Hepatocyte (in vitro differentiated cells): ENCODE results near the gene TGM2. TPM values are rescaled to one million over a fixed set of nuclear protein-coding genes. Genes with fewer than 3 reads are reported as not detected.

Experiments
- DNase-seq: peaks from one replicate; pipeline ENCODE4 v3.0.0-alpha.2; 2016; ENCODE audit warnings: low spot score
- H2AFZ ChIP-seq: fragments of 200-600 bp; sonication (generic); 2 replicates; pipeline ENCODE4 v1.6.0; 2016; ENCODE audit warnings: antibody characterized with exemption, mild to moderate bottlenecking
- H3K27ac ChIP-seq: fragments of 200-600 bp; sonication (generic); 2 replicates; pipeline ENCODE4 v1.5.1; 2016; ENCODE audit warnings: mild to moderate bottlenecking
- H3K27me3 ChIP-seq: fragments of 200-600 bp; sonication (generic); 2 replicates; pipeline ENCODE4 v1.6.1; 2016
- H3K36me3 ChIP-seq: fragments of 200-600 bp; sonication (generic); replicated peaks from 2 replicates; pipeline ENCODE4 v1.5.1; 2016; ENCODE audit warnings: low read depth; ENCODE audit not compliant: insufficient read depth
- H3K4me1 ChIP-seq: fragments of 200-600 bp; sonication (generic); 2 replicates; pipeline ENCODE4 v1.5.1; 2016; ENCODE audit warnings: mild to moderate bottlenecking, moderate library complexity; ENCODE audit not compliant: insufficient read depth
- H3K4me2 ChIP-seq: fragments of 200-600 bp; sonication (generic); 2 replicates; pipeline ENCODE4 v1.6.0; 2016
- H3K4me3 ChIP-seq: fragments of 200-600 bp; sonication (generic); 2 replicates; pipeline ENCODE4 v1.5.1; 2016; ENCODE audit warnings: mild to moderate bottlenecking
- H3K79me2 ChIP-seq: fragments of 200-600 bp; sonication (generic); 2 replicates; pipeline ENCODE4 v1.6.0; 2017; ENCODE audit warnings: mild to moderate bottlenecking
- H3K9me2 ChIP-seq: fragments of 200-600 bp; sonication (generic); replicated peaks from 2 replicates; pipeline ENCODE4 v1.6.0; 2017; ENCODE audit warnings: mild to moderate bottlenecking; ENCODE audit not compliant: insufficient read depth
- H3K9me3 ChIP-seq: fragments of 200-600 bp; sonication (generic); 2 replicates; pipeline ENCODE4 v1.5.1; 2016; ENCODE audit warnings: low read depth, mild to moderate bottlenecking
- H4K20me1 ChIP-seq: fragments of 200-600 bp; sonication (generic); 2 replicates; pipeline ENCODE4 v1.6.0; 2016; ENCODE audit warnings: mild to moderate bottlenecking; ENCODE audit not compliant: insufficient read depth, poor library complexity, severe bottlenecking
- CTCF ChIP-seq: fragments of 200-600 bp; sonication (generic); IDR thresholded peaks from 2 replicates; pipeline ENCODE4 v1.5.1; 2016; ENCODE audit warnings: antibody characterized with exemption, mild to moderate bottlenecking; ENCODE audit not compliant: poor library complexity
- EZH2 ChIP-seq: fragments of 200-600 bp; sonication (generic); IDR thresholded peaks from 2 replicates; pipeline ENCODE4 v1.6.1; 2016; ENCODE audit warnings: antibody characterized with exemption, mild to moderate bottlenecking, borderline replicate concordance
- EZH2phosphoT487 ChIP-seq: fragments of 200-600 bp; sonication (generic); IDR thresholded peaks from one replicate; pipeline ENCODE4 v1.6.1; 2018; ENCODE audit warnings: antibody characterized with exemption, mild to moderate bottlenecking, low read depth, moderate library complexity; ENCODE audit not compliant: unreplicated experiment, severe bottlenecking
- WGBS: methylation state at CpG from one replicate; pipeline ENCODE4 v1.1.6; 2016; ENCODE audit warnings: low lambda C conversion rate; ENCODE audit errors: missing lambda C conversion rate; 5-methylcytosine and 5-hydroxymethylcytosine counted together
- polyA plus RNA-seq: library from polyadenylated mRNA; unstranded; fragments of >200 nt; fragmentation: Nextera tagmentation; extraction: Ambion mirVana; gene quantifications from 2 replicates; pipeline ENCODE4 v1.2.1, GENCODE V29; 2016
- total RNA-seq: library from RNA; depleted of rRNA; stranded (reverse); fragments of >200 nt; gene quantifications from 2 replicates; pipeline ENCODE4 v1.2.3, GENCODE V29; 2014

The TGM2 gene
- total and polyA plus RNA-seq, 2 experiments from 2014 or later, result 85.8 to 133 TPM

- Histone ChIP-seq H3K4me2 (no peak overlapping the region), H2AFZ (no peak overlapping the region), H3K27ac (no peak overlapping the region), H3K9me3 (no peaks in the 10 kb centered on the region), H3K36me3 (no peaks in the 10 kb centered on the region), H3K9me2 (no peaks in the 10 kb centered on the region), H3K4me1 (peaks cover 36% of the 10 kb centered on the region), H3K4me3 (no peak overlapping the region), H3K27me3 (no peaks in the 10 kb centered on the region), H3K79me2 (no peaks in the 10 kb centered on the region), H4K20me1 (no peaks in the 10 kb centered on the region)
- TF ChIP-seq EZH2 (no peak), CTCF (no peak), EZH2phosphoT487 (no peak)
- WGBS, result 91% methylated on average over 9 of the region's 9 CpGs
- DNase-seq, result no peak
Observed at GRCh38 chr20:38148328-38149102, 16.6 kb downstream of the TGM2 start.

GRCh38 chr20:38147751-38148150 is 17.3 kb downstream of the TGM2 start:
- no peak overlapping the region for H3K27ac ChIP-seq
- TF ChIP-seq EZH2phosphoT487 (no peak), EZH2 (no peak), CTCF (no peak)
- H2AFZ ChIP-seq, result no peak overlapping the region
- no peaks in the 10 kb centered on the region for H3K79me2 ChIP-seq
- H4K20me1 ChIP-seq, result no peaks in the 10 kb centered on the region
- H3K4me2 ChIP-seq, result no peak overlapping the region
- no peaks in the 10 kb centered on the region for H3K27me3 ChIP-seq
- peaks cover 38% of the 10 kb centered on the region for H3K4me1 ChIP-seq
- DNase-seq, result no peak
- H3K4me3 ChIP-seq, result no peak overlapping the region
- WGBS, result 90% methylated on average over 14 of the region's 14 CpGs
- no peaks in the 10 kb centered on the region for H3K36me3 ChIP-seq
- no peaks in the 10 kb centered on the region for H3K9me3 ChIP-seq
- no peaks in the 10 kb centered on the region for H3K9me2 ChIP-seq

- Histone ChIP-seq H3K79me2 (no peaks in the 10 kb centered on the region), H3K9me3 (no peaks in the 10 kb centered on the region), H3K4me1 (peaks cover 37% of the 10 kb centered on the region), H2AFZ (no peak overlapping the region), H4K20me1 (no peaks in the 10 kb centered on the region), H3K4me2 (no peak overlapping the region), H3K27ac (no peak overlapping the region), H3K36me3 (no peaks in the 10 kb centered on the region), H3K27me3 (no peaks in the 10 kb centered on the region), H3K4me3 (no peak overlapping the region), H3K9me2 (no peaks in the 10 kb centered on the region)
- TF ChIP-seq CTCF (no peak), EZH2 (no peak), EZH2phosphoT487 (no peak)
- no peak for DNase-seq
- 81% methylated on average over 6 of the region's 9 CpGs for WGBS
Observed at GRCh38 chr20:38147163-38147562, 17.9 kb downstream of the TGM2 start.
